ENCODE measurements around the gene EHD2.
"Not testable (repeated sequence)": the region's sequence is repeated elsewhere in the genome, so short reads cannot be mapped to it uniquely, and the experiment has no call there.

EHD2 gene

DNA sequence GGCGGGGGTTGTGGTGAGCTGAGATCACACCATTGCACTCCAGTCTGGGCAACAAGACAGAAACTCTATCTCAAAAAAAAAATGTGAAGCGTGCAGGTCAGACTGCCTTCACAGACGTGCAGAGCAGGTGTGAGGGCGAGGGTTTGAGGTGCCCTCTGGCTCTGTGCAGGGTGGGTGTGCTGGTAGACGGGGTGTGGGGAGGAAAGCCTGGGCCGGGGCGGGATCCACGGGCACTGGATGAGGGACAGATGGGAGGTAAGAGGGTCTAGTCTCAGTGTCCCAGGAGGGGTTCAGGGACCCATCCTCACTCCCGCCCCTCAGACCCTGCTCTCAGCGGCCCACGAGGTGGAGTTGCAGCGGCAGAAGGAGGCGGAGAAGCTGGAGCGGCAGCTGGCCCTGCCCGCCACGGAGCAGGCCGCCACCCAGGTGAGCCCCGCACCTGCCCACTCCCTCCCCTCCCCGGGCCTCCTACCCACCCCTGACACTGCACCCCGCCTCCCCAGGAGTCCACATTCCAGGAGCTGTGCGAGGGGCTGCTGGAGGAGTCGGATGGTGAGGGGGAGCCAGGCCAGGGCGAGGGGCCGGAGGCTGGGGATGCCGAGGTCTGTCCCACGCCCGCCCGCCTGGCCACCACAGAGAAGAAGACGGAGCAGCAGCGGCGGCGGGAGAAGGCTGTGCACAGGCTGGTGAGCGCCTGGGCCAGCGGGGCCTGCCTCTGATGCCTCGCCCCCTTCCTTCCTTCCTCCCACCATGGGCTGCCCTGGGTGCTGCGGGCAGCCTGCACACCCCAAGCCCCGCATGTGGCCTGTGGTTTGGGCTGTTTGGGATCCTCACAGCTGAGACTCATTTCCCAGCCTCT, 41.2 kb downstream of the EHD2 start:
- no peak for DNase-seq

GRCh38 chr19:47755065-47755761, 42.0 kb downstream of the EHD2 start:
- no peak for DNase-seq

GRCh38 chr19:47755762-47756626, 42.8 kb downstream of the EHD2 start:
- DNase-seq: no peak

GRCh38 chr19:47756627-47756929, 43.4 kb downstream of the EHD2 start:
- no peak for DNase-seq

DNA sequence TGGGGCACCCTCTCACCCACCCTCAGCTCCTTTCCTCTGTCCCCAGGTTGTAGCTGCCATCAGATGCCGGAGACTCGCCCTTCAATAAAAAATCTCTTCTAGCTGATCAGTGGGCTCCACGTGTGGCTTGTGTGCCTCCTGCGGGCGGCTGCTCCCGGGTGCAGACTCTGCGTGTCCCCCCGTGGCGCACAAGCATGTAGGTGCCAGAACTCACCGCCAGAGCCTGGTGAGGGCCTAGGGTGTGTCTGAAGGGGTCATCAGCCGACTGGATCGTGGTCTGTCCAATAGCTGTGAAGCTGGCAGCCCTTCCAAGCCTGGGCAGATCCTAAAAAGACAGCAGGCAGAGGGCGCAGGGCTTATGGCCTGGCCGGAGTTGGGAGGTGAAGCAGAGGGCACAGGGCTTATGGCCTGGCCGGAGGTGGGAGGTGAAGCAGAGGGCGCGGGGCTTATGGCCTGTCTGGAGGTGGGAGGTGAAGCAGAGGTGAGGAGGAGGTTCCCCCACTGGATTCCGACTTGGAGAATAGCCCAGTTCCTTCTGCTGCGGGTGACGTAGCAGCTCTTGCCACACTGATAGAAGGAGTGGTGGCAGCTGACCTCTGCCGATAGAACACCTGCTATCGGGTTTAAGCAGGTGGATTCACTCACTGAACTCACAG, 43.9 kb downstream of the EHD2 start:
- no peak for DNase-seq

- no peak for DNase-seq
Measured at GRCh38 chr19:47757617-47758442, 44.6 kb downstream of the EHD2 start.

DNA sequence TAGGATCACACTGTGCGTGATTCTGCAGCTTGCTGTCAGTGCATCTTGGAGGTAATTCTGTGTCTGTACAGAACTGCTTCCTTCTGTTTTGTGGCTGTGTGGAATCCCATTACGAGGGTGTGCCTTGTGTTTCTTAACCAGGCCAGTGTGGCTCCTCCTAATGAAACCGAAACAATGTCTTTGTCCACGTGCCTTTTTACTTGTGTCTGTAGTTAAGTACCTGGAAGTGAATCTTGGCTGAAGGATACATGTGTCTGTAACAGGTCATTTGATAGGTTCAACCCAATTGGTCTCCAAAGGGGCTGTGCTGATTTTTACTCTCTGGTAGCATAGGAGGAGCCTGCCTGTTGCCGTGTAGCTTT, 45.2 kb downstream of the EHD2 start:
- no peak for DNase-seq

GRCh38 chr19:47760632-47760999, 47.4 kb downstream of the EHD2 start:
- DNase-seq: no peak

- DNase-seq: no peak
Measured at GRCh38 chr19:47761566-47761965, 48.3 kb downstream of the EHD2 start.

DNA sequence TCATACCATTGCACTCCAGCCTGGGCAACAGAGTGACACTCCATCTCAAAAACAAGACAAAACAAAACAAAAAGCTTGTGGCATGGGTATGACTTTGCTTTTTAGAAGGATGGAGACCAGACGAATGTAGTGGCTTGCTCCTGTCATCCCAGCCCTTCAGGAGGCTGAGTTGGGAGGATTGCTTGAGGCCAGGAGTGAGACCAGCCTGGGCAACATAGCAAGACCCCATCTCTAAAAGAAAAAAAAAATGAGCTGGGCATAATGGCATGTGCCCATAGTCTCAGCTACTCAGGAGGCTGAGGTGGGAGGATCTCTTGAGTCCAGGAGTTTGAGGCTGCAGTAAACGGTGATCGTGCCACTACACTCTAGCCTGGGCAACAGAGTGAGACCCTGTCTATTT, 48.9 kb downstream of the EHD2 start:
- no peak for DNase-seq

DNA sequence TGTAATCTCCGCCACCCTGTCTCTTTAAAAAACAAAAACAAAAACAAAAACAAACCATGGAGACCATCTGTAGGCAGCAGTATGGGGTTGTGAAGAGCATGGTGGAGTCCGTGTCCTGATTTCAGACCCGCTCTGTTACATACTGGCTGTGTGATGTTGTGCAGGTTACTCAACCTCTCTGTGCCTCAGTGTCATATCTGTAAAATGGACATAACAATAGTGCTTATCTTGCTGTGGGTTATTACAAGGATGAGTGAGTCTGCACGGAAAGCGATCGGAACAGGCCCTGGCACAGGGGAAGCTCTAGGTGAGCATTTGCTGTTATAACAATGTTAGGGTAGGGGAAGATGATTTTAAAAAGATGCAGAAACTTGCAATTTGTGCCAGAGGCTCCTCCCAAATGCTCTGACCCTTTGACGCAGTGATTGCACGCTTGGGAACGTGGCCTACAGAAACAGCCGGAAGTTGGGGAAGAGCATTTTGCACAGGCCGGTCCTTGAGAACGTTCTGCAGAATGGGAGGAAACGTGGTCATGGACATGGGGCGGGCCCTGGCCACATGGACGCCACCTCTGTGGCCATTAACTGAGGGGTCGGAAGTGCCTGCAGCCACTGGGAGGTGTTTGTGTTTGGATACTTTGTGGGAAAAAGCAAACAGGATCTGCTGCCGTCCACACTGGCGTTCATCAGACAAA, 49.5 kb downstream of the EHD2 start:
- DNase-seq: no peak

GRCh38 chr19:47764705-47765104, 51.5 kb downstream of the EHD2 start:
- not testable (repeated sequence) for DNase-seq

DNA sequence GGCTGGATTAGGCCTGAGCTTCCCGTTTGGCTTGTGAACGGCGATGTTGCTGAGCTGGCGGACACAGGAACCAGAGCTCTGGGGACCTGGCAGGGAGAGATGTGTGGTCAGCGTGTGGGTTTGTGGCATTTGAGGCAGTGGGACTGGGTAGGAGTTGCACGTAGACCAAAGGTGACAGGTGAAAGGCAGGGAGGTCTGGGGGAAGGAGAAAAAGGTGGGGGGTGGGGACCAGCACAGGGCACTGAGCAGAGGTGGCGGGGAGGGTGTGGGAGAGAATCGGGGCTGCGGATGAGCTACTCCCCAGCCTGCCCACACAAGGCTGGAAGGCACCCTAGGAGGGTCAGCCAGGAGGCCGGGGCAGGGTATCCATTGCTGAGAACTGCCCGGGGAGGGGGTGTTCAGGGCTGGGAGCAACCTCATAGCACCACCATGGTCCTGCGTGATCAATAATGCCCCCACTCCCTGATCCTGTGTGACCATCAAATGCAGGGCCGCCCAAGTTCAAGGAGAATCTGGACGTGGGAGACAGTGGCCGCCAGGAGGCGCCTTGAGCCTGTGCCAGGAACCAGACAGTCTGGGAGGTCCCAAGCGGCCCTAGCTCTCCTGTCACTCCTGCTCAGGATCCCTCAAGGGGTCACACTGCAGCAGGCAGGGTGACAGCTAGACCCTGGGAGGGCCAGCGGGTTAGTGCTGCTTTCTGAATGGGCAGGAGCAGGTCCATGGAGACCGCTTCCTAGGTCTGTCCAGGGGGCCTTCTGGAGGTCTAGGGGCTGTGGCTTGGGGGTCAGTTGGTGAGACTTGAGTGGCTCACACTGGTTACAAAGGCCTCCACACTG, 52.5 kb downstream of the EHD2 start:
- no peak for DNase-seq

DNA sequence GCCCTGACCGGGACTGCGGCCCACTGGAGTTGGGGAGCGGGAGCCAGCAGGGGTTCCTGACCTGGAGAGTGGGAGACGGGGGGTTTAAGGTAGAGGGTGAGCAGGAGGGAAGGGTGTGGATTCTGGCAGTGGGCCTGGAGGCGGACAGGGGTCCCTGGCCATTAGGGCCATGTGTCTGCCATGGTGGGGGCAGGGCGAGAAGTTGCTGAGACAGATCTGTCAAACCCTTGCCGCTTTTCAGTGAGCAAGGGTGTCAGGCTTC, 53.1 kb downstream of the EHD2 start:
- DNase-seq: no peak

- no peak for DNase-seq
Measured at GRCh38 chr19:47766670-47767069, 53.4 kb downstream of the EHD2 start.

DNA sequence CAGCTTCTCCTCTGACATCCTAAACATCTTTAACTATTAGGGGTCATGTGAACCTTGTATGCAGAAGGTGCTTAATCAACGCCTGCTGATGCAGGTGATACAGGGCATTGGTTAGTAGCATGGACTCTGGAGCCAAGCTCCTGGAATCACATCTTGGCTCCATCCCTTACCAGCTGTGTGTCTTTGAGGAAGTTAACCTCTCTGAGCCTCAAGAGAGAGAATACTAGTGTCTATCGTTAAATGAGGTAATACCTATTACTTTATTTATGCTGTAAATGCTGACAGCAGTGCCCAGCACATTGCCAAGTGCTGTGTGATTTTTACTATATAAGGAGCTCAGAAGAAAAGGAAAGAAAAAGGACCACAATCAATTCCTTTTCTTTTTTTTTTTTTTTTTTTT, 54.1 kb downstream of the EHD2 start:
- no peak for DNase-seq

- DNase-seq: no peak
Measured at GRCh38 chr19:47768604-47769003, 55.4 kb downstream of the EHD2 start.

DNA sequence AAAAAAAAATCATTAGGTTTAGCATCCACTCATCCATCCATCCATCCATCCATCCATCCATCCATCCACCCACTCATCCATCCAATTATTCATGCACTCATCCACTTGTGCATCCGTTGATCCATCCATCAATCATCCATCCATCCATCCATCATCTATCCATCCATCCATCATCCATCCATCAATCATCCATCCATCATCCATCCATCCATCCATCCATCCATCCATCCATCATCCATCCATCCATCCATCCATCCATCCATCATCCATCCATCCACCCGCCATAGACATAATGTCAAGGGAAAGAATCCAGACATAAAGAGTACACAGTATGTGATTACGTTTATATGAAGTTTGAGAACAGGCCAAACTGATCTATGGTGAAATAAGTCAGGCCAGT, 56.3 kb downstream of the EHD2 start:
- DNase-seq: no peak

DNA sequence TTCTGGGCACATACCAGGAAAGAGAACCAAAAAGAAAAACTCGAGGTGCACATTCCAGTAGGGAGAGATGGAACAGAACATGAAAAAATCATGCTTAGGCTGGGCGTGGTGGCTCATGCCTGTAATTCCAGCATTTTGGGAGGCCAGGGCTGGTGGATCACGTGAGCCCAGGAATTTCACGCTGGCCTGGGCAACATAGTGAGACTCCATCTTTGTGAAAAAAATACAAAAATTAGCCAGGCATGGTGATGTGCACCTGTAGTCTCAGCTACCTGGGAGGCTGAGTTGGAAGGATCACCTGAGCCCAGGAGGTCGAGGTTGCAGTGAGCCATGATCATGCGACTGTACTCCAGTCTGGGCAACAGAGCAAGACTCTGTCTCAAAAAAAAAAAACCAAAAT, 58.1 kb downstream of the EHD2 start:
- not testable (repeated sequence) for DNase-seq

DNA sequence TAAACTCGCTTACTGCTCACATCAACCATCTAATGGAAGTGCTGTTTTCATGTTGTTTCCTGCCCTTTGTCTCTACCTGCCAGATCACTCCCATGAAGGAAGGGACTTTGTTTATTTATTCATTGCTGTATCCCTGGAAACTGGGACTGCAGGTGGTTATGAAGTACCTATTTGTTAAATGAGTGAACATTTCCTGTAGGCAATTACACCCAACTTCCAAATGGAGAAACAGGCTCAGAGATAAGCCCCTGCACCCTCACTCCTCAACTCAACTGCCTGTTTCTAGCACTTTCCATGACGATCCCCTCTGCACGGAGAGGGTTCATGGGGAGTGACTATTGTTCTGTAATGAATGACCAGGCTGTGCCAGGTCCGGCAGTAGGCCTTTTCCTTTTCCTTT, 63.3 kb downstream of the EHD2 start:
- peak; percentile 42 for DNase-seq

All from NCI-H187 treated with DMSO at 0.1 percent for 48 hours (cell line).